ENCODE data around the gene GBE1.

GRCh38 chr3:81645248-81645647 lies 116.2 kb downstream of the GBE1 start:
- no peak for TF ChIP-seq CTCF (IDR thresholded peaks at IDR 0.05)
- no peak for TF ChIP-seq EP300 (IDR thresholded peaks at IDR 0.05)
